HG03103 (cell line): ENCODE measurements around the gene HSD17B1.

ENCODE experiments used
- ATAC-seq: cut with Tn5 transposase; IDR thresholded peaks from one replicate; pipeline ENCODE4 v1.9.1; 2021; ENCODE audit warnings: low read depth; ENCODE audit not compliant: unreplicated experiment

HSD17B1 gene

GRCh38 chr17:42596386-42596785 is 43.7 kb downstream of the HSD17B1 start:
- ATAC-seq, result no peak

GRCh38 chr17:42598905-42599304 is 46.2 kb downstream of the HSD17B1 start:
- no peak for ATAC-seq

DNA sequence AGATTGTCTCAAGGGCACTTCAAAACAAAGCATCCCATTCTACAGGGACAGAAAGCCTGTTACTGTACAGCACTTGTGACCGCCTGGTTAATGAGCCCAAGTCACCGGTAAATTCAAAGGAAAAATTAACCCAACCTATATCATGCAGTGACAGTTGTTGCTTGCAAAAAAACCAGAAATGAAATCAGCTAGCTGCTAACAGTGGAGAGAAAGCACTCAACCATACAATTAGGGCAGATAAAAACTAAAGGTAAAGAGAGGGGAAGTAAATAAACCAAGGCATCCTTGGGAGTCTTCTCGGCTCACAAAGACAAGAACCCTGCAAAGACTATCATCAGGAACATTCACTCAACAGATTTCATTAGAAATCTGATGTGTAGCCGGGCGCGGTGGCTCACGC is 50.6 kb downstream of the HSD17B1 start:
- no peak for ATAC-seq
